NCI-H1436 (cell line): ENCODE results near the gene POMT2.
A peak's percentile ranks its signal among the peaks of the same experiment; 100 is the strongest.

Experiments used
- DNase-seq: peaks from one replicate; lab custom pipeline; 2025; lab: John Stamatoyannopoulos, UW

POMT2 gene

DNA sequence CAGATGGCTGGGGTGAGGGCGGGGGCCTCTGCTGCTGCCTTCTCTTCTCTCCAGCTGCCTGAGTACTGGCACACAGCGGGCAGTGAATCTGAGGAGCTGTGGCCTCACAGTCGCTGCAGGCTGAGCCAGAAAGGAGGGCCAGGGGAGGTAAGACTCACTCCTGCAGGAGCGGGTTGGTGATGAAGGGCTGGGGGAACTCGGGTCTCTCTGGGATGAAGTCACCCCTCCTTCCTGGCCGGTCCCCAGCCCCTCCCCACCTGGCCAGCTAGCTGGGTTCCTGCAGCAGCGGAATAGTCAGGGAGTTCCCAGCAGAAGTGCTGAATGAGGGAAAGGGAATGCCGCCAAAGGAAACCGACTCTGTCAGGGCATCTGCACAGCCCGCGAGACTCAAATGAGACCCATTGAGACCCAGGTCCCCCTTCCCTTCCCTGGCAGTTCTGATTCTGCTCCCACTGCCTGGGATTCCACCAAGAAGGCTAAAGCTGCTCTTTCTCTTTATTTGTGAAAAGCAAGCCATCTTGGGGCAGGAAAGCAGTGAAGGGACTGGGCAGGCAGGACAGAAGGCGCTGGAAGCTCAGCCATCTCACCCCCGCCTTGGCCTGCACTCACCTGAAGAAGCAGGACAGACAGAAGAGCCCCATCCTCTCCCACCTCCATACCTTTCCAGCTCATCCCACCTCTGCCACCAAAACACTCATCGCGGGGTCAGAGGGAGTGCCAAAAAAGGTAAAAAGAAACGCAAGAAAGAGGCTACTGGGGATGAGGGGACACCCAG lies 54.9 kb downstream of the POMT2 start:
- no peak for DNase-seq

- DNase-seq: no peak
Observed at GRCh38 chr14:77265187-77265515, 55.5 kb downstream of the POMT2 start.

DNA sequence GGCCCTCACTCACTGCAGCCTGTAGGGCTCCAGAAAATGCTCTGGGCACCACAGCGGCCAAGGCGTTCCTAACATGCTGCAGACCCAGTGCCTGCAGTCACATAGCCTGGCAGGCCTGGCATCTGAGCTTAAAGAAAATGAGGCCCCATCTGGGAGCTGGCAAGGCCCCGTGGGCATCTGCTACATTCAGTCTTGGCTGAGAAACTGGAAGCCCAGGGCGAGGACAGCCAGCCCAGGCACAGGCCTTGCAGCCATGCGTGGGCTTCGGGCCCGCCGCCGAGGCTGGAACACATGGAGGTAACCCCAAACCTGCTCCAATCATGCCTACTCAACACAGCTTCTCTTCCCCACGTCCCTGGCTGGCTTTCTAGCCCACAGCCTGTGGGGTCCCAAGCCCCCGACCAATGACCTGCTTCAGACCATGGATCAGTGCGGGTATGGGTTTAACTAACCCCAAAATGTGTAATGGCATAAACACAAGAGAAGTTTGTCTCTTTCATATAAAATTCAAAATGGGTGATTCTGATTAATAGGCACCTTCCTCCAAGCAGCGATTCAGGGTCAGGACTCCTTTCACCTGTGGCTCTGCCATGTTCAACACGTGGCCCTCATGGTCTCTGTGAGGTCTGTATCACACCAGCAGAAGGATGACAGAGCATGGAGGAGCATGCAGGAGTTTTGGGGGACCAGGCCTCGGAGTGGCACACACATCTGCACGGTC lies 56.1 kb downstream of the POMT2 start:
- no peak for DNase-seq

- DNase-seq: no peak
Observed at GRCh38 chr14:77260631-77261030, 60.1 kb downstream of the POMT2 start.

DNA sequence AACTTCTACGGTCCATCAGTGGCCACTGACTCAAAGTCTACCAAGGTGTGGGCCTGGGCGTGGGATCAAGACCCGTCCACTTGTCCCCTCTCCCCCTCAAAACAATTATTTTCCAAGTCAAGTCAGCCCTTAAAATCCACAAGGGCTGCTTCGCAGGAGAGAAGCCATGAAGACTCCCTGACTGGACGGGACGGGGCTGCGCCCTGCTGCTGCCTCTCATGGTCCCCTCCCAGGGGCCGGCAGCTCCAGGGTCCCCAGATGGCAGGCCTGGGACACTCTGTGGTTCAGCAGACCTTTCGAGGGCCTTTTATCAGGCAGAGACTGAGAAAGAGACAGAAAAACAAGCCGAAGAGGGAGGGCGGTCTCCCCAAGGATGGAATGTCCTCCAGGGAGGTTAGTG lies 60.5 kb downstream of the POMT2 start:
- DNase-seq: no peak

- no peak for DNase-seq
Observed at GRCh38 chr14:77259025-77259715, 61.5 kb downstream of the POMT2 start.

DNA sequence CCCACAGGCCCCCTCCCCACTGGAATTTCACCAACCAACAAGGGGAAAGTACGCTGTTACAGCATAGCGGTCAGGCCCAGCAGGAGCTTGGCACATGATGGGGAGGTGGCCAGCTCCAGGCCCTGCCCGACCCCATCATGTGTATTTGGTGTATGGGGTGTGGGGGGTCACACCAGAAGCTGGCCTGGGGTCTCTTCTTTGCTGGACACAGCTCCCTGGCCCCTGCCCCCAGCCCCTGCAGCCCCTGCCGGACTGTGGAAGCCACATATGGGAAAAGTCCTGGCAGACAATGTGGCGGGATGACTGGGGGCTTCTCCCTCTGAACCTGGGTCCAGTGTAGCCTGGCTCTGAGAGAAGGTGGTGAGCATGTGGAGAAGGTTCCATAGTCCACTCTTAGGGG lies 62.1 kb downstream of the POMT2 start:
- DNase-seq: no peak

DNA sequence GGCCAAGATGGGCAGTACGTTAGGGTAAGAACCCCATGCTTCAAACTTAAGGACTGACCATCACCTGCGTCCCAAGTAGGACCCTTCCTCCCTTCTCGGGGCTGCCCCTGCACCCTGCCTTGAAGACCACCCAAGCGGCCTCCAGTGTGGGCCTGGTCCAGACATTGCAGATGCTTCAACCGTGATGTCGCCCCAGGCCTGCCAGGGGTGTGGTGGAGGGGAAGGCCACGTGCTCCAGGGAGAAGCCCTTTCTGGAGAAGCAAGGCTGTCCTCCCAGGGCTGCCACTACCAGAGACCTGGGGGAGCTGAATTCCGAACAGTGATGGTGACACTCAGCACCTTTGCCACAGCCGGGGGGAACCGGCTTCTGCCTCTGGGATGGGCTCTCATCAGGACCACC lies 63.0 kb downstream of the POMT2 start:
- no peak for DNase-seq

GRCh38 chr14:77256694-77257093 lies 64.0 kb downstream of the POMT2 start:
- DNase-seq: no peak

DNA sequence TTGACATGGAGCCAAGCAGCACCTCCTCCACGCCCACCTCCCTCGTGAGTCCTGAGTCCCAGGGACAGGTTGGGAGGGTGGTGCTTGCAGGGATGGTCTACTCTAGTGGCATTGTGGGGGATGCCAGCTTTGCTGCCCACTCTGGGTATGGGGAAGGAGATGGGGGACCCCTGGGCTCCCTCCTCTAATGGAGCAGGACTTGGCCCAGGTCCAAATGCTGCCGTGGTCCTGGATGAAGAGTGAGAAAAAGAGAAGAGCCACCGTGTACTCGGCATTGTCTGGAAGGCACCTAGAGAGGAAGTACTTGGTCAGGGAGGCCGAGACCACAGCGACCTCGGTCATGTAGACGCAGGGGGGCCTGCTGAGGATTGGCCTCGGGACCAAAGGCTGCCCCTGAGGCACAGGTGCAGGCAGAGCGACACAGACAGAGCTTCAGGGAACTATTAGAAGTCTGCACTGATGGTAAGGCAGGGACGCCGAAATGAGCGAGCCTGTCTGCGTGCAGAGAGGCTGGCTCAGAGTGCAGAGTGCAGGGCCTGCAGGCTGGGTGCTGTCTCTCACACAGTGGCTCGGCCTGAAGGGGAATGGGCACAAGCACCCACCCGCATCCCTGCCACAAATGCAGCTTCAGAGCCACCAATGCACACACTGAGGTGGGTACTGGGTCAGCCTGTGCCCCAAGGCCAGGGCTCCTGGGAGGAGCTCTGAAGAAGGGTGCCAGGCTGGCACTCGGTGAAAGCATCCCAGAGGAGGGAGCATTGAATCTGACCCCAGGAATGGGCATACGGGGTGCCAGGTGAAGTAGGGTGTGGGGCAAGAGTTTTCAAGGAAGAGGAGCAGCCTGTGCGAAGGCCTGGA lies 67.1 kb downstream of the POMT2 start:
- no peak for DNase-seq

GRCh38 chr14:77251870-77252269 lies 68.8 kb downstream of the POMT2 start:
- DNase-seq: no peak

DNA sequence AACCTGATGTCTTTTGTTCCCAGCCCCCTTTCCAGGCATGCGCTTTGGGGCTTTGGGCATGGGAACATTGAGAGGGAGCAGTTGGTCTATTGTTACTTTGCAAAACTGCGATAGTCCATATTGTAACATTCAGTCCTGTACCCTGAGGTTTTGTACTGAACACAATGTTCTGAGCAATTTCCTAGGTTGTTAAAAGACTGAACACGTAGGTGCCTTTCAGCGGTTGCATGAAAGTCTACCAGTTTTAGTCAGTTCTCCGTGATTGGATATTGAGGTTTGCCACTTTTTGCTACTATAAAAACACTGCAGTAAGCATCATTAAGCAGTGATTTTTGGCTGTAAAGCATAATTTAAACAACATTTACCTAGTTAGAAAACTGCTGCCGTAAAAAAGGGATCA lies 69.8 kb downstream of the POMT2 start:
- DNase-seq: no peak

GRCh38 chr14:77249286-77249685 lies 71.4 kb downstream of the POMT2 start:
- DNase-seq: no peak

DNA sequence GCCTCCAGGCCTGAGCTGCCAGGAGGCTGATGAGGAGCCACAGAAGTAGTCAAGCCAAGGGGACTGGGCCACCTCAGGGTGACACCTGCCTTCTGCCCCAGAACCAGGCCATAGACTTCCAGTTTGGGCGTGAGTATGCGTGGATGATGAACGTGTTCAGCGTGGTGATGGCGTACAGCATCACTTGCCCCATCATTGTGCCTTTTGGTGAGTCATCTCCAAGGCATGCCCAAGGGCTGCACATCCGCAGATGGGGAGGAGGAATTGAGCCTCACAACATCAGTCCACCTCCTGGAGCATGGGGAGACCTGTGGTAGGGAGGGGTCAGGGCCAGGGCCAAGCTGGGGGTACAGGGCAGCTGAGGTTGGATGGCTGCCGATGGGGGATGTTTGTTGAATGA lies 72.0 kb downstream of the POMT2 start:
- no peak for DNase-seq

GRCh38 chr14:77246784-77247183 lies 73.9 kb downstream of the POMT2 start:
- no peak for DNase-seq

DNA sequence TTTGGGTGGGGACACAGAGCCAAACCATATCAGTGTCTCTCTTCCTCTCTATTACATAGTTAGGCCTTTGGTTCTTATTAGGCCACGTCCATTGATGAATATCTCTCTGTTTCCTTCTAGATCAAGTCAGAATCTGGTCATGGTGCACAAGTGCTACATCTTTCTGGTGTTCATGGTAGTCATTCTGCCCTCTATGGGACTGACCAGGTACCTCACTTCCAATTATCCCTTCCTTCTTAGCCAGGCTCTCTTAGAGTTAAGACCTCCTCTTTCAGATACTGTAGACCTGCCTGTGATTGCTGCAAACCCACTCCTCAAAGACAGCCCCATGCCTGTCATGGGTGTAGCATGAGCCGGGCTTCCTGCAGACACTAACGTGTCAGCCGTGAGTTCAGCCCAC lies 74.9 kb downstream of the POMT2 start:
- no peak for DNase-seq

GRCh38 chr14:77243853-77244252 lies 76.8 kb downstream of the POMT2 start:
- no peak for DNase-seq

GRCh38 chr14:77242752-77243151 lies 77.9 kb downstream of the POMT2 start:
- no peak for DNase-seq

DNA sequence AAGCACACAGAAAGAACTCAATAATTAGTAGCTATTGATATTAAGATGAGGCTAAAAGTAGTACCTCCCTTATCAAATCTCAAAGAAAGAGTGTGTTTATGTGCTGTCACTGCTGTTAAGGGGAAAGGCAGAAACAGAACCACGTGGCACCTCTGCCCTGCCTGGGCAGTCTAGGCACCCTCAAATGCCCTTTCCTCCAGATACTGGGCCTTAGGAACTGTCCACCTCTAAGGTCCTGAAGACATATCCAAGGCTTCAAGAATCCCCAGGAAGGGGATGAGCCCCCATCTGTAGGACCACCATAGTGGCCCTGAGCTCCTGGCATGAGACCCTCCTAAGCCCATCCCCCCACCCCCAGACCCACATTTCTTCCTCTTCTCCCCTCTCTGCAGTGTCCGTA lies 78.7 kb downstream of the POMT2 start:
- no peak for DNase-seq

DNA sequence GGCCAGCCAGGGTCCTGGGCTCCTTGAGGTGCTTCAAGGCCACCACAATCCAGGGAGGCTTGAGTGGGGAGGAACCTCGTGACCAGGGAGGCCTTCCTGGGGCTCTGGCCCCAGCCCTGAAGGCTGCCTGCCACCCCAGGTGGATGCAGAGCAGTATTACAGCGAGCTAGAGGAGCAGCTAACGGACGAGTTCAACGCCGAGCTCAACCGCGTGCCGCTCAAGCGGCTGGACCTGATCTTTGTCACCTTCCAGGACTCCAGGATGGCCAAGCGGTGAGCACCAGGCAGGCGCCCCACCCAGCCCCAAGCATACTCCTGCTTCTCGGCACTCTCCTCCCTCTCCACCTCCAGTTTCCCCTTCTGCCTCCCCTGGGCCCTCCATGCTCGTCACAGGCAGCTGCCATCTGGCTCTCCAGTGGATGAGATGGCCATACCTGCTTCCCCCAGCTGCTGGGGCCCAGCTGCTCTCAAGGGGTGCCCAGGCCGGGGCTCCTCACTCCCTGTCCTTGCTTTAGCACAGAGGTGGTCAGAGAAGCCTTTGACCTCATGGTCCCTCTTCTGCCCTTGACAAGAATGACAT lies 80.3 kb downstream of the POMT2 start:
- DNase-seq: peak; percentile 29

DNA sequence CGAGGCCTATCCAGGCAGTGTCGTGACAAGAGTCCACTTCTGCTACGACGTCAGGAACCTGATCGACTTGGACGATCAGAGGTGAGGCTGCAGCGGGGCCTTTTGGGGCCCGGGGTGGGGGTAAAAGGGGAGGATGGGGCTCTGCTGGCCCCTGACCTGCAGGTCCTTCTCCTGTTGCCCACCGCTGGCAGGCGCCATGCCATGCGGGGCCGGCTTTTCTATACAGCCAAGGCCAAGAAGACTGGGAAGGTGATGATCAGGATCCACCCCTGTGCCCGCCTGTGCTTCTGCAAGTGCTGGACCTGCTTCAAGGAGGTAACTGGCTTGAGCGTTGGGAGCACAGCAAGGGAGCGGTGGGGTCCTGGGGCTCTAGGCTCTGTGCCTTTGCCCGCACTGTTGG lies 81.3 kb downstream of the POMT2 start:
- no peak for DNase-seq

GRCh38 chr14:77238996-77239395 lies 81.7 kb downstream of the POMT2 start:
- DNase-seq: no peak
